ENCODE measurements around the gene LTA.

Gene LTA

GRCh38 chr6:31622684-31623091 is 50.6 kb downstream of the LTA start:
- DNase-seq (ENCODE audit: low read depth in 2 of 2), result no peak
